ENCODE results near the gene CTIF.

CTIF gene

GRCh38 chr18:48828194-48828545 is 289.3 kb downstream of the CTIF start:
- no peak for DNase-seq

DNA sequence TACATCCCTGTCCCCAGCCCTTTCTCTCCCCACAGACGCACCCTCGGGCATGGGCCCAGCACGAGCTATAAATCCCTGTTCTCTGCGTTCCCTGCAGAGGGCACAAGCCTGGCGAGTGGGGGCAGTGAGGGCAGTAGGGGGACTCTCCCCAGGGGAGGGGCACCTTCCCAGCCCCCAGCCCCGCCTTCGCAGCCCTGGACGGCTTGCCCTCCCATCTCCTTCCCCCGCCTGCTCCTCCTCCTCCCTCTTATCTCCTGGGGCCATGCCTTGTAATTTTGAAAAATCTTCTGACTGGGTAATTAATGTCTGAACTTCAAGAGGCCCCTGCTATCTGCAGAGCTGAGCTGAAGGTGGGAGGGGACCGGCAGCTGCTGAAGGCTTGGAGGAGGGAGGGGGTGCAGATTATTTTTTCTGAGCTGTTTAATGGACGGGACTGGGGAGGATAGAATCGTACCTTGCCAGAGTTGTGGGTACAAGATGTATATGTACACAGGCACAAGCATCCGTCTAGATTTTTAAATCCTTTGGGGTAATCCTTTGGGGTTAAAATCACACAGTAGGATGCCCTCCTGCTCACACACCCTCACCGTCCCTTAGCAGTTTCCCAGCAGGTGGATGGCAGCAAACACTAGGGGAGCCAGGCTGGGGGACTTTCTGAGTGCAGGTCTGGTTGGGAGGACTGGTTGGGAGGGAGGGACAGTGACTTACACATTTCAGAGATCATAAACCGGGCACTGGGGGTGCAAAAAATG is 290.0 kb downstream of the CTIF start:
- no peak for DNase-seq

DNA sequence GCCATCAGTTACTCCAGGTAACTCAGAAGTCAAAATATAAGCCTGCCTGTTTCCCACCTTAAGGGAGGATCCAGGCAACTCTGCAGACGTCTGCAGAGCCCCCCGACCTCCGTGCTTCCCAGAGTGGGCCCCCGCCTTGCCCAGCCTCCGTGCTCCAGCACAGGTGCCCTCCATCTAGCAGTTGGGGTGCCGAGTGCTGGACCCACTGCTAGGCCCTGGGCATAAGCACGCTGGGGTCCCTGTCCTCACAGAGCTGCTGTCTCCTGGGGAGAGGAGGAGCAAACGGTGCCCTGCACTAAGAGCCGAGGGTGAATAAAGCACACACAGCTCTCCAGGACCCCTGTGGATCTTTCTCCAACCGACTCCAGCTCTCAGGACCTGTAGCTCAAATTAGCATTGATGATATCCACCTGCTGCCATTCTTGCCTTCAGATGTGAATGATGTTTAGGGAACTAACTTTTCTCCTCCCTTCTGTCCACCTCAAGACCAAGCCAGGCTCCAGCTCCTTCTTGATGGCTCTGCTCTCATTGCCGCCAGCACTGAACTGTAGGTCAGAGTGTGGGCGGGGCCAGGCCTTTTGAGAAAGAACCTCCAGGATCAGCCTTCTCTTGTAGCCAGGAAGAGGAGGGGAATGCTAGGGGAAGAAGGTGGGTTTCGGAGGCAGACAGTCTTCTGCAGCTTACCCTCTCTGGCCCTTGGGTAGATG is 290.8 kb downstream of the CTIF start:
- no peak for DNase-seq

GRCh38 chr18:48831113-48831759 is 292.4 kb downstream of the CTIF start:
- no peak for DNase-seq

DNA sequence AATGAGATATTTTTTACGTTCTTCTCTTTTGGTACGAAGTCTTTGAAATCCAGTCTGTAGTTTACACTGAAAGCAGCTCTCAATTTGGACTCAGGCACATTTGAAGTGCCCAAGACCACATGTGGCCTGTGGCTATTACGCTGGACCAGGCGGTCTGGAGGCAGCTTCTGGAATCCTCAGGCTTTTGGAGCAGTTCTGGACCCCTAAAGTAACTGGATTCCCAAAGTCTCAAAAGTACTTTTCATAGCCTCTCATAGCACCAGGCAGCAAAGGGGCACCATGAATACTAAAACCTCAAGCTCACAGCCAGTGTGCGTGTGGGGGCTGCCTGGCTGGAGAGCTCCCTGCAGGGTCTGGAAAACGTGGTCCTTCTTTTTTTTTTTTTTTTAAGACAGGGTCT is 293.0 kb downstream of the CTIF start:
- no peak for DNase-seq

- no peak for DNase-seq
These were observed 294.3 kb downstream of the CTIF start for GRCh38 chr18:48832938-48833700.

GRCh38 chr18:48833701-48834412 is 295.0 kb downstream of the CTIF start:
- peak; percentile 57 for DNase-seq

DNA sequence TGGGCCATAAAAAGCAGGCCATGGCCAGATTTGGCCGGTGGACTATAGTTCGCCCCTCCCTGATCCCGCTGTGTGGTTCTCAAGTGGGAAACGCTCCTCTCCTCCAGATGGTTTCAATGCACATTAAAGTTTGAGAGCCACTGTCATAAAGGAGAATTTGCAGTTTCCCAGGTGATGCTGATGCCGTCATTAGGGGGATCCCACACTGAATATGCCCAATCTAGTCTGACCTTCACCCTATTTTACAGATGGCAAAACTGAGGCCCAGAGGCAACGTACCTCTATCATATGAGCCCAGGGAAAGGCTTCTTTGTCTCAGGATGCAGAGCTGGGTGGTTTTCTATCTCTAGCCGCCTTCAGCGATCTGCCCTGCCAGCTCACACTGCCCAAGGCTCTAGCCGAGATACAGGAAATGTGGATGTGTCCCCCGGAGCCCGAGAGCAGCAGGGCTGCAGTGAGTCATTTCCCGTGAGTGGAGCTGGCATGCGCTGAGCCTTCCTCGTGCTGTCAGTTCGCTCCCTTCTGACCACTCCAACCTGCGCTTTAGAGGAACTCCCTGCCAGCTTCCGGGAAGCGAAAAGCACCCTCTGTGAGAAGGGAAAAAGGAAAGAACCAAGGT is 295.7 kb downstream of the CTIF start:
- DNase-seq: peak; percentile 71

DNA sequence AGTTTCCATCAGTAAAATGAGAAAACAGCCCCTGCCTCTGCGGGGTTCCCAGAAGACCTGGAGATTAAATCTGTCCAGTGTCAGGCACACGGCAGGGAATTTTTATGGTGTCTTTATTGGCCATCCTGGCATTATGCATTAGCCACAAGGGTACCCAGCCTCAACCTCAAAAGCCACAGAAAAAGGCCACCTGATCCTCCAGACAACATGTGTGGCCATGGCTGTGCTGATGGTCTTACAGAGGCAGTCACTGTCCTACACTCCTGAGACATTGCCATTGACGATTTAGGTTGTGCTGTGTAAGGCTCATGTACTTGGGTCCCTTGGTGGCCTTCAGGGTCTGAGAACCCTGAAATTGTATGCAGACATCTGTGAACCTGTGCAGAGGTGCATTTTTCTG is 296.3 kb downstream of the CTIF start:
- DNase-seq: no peak

DNA sequence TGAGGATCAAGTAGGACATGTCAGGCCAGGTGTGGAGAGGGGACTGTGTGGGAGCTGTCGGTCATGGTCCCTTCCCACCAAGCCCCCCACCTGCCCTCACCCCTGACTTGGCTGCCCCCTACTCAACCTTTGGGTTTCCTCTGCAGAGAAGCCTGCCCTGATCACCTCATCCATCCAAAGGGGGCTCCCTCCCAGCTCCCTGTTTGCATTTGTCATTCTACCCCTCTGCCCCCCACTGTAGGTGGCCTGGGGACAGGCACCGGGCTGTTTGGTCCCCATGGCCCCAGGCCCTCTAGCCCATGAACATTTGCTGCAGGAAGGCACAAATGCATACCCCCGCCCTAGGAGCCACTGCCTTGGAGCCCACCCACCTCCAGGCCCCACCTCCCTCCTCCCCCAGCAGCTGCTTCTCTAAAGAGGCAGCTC is 296.9 kb downstream of the CTIF start:
- DNase-seq: no peak

DNA sequence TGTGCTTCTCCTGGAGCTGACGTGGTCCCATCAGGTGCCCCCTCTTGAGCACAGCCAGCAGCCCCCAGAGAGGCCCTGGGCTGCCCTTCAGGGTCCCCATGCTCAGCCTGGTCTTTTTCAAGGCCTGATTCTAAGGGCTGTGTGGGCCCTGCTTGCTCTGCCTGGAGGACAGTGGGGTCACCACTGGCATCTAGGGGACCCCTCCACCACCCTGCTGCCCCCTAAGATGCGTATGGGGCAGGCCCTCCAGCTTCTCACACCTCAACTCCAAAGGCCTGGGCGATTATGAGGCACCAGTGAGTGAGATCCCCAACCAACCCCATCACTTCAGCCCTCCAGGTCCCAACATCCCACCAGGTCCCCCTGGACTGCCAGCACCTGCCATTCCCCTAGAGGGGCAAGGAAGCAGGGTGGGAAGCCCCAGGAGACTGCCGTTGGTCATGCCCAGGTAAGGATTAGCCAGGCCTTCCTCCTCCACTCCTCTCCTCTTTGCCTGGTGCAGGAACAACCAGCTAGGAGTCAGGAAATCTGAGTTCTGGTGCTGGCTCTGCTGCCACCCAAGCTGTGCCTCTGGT is 297.5 kb downstream of the CTIF start:
- DNase-seq: no peak

DNA sequence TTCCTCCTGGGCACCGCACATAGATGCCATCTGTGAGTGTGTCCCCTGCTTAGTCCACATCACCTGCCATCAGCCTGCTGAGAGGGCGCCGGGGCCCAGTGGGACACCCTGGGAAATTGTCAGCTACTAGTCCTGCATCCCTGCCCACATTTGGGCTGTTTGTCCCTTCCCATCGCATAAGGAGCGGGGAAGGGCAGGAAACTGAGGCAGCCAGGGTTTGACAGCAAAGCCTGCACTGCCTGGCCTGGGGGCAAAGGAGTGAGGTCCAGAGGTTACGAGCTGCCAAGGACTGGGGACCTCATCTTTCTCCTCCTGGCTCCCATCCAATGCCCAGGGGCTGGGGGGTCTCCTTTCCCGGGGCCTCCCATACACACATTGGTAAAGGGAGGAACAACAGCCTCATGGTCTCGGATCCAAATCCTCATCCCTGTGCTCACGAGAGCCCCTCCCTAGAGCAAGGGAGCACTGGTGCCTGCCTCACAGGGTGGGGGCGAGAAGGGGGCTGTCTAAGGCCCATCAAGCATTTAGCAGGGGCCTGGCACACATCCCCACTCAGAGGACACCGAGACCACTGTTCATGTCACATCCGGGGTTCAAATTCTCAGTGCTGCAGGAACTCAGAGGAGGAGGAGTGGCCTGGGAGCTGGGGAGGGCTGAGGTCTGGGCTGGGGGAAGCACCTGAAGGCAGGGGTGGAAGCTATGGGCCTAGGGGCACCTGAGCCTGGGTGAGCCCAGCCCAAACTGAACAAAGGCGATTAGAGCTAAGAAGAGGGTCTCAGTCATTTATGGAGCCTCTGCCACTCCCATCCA is 298.2 kb downstream of the CTIF start:
- no peak for DNase-seq

DNA sequence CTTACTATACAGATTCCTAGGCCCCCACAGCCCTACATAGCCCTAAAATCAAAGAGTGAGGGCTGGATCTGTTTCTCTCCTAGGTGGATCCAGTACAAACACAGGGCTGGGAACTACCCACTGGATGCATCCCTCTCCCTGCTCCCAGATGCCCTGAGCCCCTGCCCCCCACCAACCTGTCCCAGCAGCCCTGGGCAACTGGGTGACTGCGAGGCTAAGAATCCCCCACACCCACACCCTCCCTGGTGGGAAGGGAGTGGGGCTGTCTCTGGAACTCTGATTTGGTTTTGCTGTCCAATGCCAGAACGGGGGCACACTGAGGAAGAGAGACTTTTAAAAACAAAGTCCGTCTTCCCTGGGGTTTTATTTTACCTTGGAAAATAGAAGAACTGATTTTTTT is 298.8 kb downstream of the CTIF start:
- DNase-seq: no peak

- no peak for DNase-seq
These were observed 299.4 kb downstream of the CTIF start for GRCh38 chr18:48838166-48838775.

DNA sequence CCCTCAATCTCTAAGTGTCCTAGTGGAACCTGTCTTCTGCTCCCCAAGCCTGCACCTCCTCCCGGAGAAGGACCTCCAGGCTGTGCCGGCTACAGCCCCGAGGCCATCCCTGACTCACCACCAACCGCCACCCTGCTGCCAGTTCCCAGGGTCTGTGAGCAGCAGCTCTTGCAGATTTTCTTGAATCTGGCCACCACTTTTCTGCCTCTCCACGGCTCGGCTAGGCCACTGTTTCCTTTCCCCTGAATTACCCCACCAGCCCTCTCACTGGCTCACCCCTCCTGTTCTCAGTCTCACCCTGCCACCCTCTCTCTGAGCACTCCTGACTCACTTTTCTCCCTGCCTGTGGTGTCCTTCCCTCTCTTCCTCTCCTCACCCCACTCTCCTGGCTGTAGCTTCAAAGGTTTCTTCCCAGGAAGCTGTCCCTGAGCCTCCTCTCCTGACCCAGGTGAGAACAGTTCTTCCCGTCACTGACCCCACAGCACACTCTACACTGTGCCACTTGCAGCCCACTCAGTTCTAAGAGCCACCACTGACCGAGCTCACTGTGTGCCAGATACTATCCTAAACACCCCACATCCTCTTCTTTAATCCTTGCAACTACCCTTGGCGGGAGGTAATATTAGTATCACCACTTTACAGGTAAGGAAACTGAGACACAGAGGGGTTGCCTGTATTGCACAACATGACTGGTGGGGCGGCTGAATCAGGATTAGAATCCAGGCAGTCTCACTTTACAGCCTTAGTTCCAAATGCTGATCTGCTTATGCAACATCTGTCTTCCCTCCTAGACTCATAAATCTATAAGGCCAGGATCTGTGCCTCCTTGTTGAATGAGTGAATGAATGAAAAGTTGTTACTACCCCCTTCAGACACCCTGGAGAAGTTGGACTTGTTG is 300.3 kb downstream of the CTIF start:
- DNase-seq: peak; percentile 28

GRCh38 chr18:48839819-48840490 is 301.1 kb downstream of the CTIF start:
- DNase-seq: no peak

DNA sequence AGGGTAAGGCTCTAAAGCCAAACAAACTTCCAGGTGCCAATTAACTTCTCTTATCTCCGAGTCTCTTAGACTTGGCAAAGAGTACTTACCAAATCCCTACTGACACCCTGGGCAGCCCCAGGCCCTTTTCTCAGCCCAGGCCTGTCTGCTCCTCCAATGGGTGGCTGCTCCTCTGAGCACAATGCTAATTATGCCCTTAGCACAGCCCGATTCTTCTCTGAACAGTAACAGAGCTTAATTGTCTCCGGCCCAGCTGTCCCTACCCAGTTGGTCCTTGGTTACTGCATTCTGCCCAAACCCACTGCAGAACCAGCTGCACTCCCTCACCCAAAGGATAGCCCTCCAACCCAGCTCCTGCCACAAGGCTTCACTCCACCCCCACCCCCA is 301.7 kb downstream of the CTIF start:
- no peak for DNase-seq

DNA sequence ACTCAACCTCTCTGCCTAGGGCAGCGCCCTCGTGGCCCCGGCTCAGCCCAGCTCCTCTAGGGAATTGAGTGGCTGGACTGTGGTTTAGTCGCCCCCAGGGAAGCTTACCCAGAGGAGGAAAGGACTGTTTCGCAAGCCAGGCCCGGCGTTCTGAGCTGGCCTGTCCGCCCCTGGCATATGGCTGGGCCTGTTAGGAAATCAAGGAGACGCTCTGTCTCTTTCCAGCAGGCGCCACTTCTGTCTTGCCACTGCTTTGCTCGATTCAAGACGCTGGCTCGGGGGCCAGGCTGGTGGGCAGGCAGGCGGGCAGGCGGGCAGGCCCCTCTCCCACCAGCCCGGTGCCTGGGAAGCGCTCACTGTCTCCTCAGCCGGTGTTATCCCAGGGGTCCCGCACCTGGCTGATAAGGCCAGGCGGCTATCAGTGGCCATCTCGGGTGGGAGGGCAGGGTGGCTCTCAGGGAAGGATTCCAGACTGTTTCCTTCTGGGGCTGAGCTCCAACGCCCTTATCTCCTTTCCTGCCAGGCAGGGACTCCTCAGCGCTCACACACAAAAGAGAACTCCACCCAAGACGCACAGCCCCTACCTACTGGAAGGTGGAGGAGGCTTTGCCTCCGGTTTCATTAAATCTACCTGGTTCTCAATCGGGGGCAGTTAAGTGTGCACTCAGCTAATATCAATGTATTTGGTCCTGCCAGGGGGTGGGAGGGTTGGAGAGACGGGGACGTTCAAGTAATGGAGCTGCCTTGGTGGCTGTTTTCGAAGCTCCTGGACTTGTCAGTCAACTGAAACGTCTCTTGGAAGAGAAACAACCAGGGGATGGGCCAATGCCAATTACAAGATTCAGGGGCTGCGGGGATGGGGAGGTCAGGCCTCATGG is 302.8 kb downstream of the CTIF start:
- DNase-seq: no peak

Measured in activated gamma-delta T cell treated with Interleukin-2 at 50 U/mL for 16 hours (primary cell).